Measurements from ENCODE around the gene PLSCR1.
"Not testable (repeated sequence)": the region's sequence is repeated elsewhere in the genome, so short reads cannot be mapped to it uniquely, and the experiment has no call there.

Gene PLSCR1

GRCh38 chr3:146542179-146542578 is 2.2 kb downstream of the PLSCR1 start:
- DNase-seq: peak in 1 of 2 experiments; percentile 30
- no peak for TF ChIP-seq GATA1 (IDR thresholded peaks at IDR 0.05; ENCODE audit: low read depth, low read length)
- no peak for TF ChIP-seq POLR2A (IDR thresholded peaks at IDR 0.05; ENCODE audit: low read length)

- no peak for TF ChIP-seq POLR2A (IDR thresholded peaks at IDR 0.05; ENCODE audit: low read length)
- TF ChIP-seq GATA1 (IDR thresholded peaks at IDR 0.05; ENCODE audit: low read depth, low read length): no peak
- no peak for DNase-seq
Observed at GRCh38 chr3:146540978-146541377, 3.4 kb downstream of the PLSCR1 start.

GRCh38 chr3:146540236-146540635 is 4.2 kb downstream of the PLSCR1 start:
- no peak for TF ChIP-seq GATA1 (IDR thresholded peaks at IDR 0.05; ENCODE audit: low read depth, low read length)
- DNase-seq: no peak

- DNase-seq: no peak
- TF ChIP-seq GATA1 (IDR thresholded peaks at IDR 0.05; ENCODE audit: low read depth, low read length) (no peak), POLR2A (IDR thresholded peaks at IDR 0.05; ENCODE audit: low read length) (no peak)
Observed at GRCh38 chr3:146539315-146539714, 5.1 kb downstream of the PLSCR1 start.

- DNase-seq: no peak
- no peak for TF ChIP-seq GATA1 (IDR thresholded peaks at IDR 0.05; ENCODE audit: low read depth, low read length)
Observed at GRCh38 chr3:146537603-146538002, 6.8 kb downstream of the PLSCR1 start.

- no peak for DNase-seq
- TF ChIP-seq GATA1 (IDR thresholded peaks at IDR 0.05; ENCODE audit: low read depth, low read length) (no peak), POLR2A (IDR thresholded peaks at IDR 0.05; ENCODE audit: low read length) (no peak)
Observed at GRCh38 chr3:146536681-146537080, 7.7 kb downstream of the PLSCR1 start.

- TF ChIP-seq POLR2A (IDR thresholded peaks at IDR 0.05; ENCODE audit: low read length) (no peak), GATA1 (IDR thresholded peaks at IDR 0.05; ENCODE audit: low read depth, low read length) (no peak)
- no peak for DNase-seq
Observed at GRCh38 chr3:146532406-146532805, 12.0 kb downstream of the PLSCR1 start.

- no peak for TF ChIP-seq GATA1 (IDR thresholded peaks at IDR 0.05; ENCODE audit: low read depth, low read length)
- TF ChIP-seq POLR2A (IDR thresholded peaks at IDR 0.05; ENCODE audit: low read length): no peak
- no peak for DNase-seq
Observed at GRCh38 chr3:146530609-146531008, 13.8 kb downstream of the PLSCR1 start.

- TF ChIP-seq POLR2A (IDR thresholded peaks at IDR 0.05; ENCODE audit: low read length) (no peak), GATA1 (IDR thresholded peaks at IDR 0.05; ENCODE audit: low read depth, low read length) (no peak)
- peak; percentile 55 to 61 for DNase-seq
Observed at GRCh38 chr3:146529021-146529420, 15.4 kb downstream of the PLSCR1 start.

- DNase-seq: no peak
Observed at GRCh38 chr3:146524961-146525360, 19.4 kb downstream of the PLSCR1 start.

GRCh38 chr3:146523531-146523930 is 20.9 kb downstream of the PLSCR1 start:
- TF ChIP-seq GATA1 (IDR thresholded peaks at IDR 0.05; ENCODE audit: low read depth, low read length) (no peak), POLR2A (IDR thresholded peaks at IDR 0.05; ENCODE audit: low read length) (no peak)
- no peak for DNase-seq

More at GRCh38 chr3:146524961-146525360, 19.4 kb downstream of the PLSCR1 start:
- no peak for TF ChIP-seq POLR2A (IDR thresholded peaks at IDR 0.05; ENCODE audit: low read length)
- no peak for TF ChIP-seq GATA1 (IDR thresholded peaks at IDR 0.05; ENCODE audit: low read depth, low read length)

GRCh38 chr3:146522174-146523158 is 21.9 kb downstream of the PLSCR1 start:
- DNase-seq: not testable (repeated sequence)

GRCh38 chr3:146521394-146521793 is 23.0 kb downstream of the PLSCR1 start:
- DNase-seq: no peak
- no peak for TF ChIP-seq GATA1 (IDR thresholded peaks at IDR 0.05; ENCODE audit: low read depth, low read length)
- no peak for TF ChIP-seq POLR2A (IDR thresholded peaks at IDR 0.05; ENCODE audit: low read length)

- TF ChIP-seq GATA1 (IDR thresholded peaks at IDR 0.05; ENCODE audit: low read depth, low read length) (no peak), POLR2A (IDR thresholded peaks at IDR 0.05; ENCODE audit: low read length) (no peak)
- DNase-seq: no peak
Observed at GRCh38 chr3:146519810-146520209, 24.6 kb downstream of the PLSCR1 start.
